HG03280 (cell line): ENCODE data around the gene ITPKB.

ENCODE experiments used
- ATAC-seq: cut with Tn5 transposase; IDR thresholded peaks from one replicate; pipeline ENCODE4 v1.9.1; 2021; ENCODE audit warnings: mild to moderate bottlenecking, moderate library complexity; ENCODE audit not compliant: unreplicated experiment

ITPKB gene

DNA sequence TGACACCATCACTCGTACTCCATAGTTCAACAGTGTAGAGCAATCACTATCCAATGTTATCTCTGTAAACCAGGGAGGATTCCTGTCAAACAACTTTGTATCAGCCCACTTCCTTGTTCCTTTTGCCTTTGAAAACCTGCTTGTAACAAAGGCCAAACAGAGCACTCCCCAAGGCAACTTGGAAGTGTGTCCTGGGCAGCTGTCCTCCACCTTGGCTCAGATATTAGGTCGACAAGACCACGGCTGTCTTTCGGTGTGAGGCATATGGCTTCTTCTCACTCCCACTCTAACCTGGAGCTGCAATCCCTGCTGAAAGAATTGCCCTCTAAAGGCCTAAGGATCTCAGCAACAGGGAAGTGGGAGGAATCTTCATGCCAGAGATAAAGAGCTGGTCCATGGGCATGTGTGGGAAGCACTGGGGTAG, 66.7 kb downstream of the ITPKB start:
- no peak for ATAC-seq

DNA sequence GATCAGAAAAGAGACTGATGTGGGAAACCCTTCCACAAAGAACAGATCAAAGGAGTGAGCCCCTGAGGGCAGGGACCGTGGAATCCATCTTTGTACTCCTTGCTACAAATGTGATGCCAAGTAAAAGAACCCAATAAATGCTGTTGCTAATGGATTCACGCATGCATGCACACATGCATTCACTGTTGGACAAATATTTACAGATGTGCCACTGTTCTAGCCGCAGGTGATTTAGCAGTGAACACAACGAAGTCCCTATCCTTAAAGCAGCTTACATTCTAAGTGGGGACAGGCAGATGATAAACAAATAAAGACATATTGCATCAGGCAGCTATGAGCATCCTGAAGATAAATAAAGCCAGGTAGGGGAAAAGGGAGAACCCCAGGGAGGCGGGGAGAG, 67.8 kb downstream of the ITPKB start:
- no peak for ATAC-seq

DNA sequence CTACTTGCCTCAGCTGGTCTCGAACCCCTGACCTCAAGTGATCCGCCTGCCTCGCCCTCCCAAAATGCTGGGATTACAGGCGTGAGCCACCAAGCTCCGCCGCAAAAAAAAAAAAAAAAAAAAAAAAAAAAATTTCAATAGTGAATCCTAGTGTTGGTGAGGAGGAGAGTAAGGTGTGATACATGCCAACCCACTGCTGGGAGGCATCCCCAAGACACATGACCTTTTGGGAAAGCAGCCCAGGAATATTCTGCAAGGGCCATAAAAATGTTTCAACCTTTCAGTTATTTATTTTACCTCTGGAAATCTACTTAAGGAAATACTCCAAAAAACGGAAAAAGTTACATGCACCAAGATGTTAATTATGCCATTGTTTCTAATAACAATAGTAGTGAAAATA, 69.0 kb downstream of the ITPKB start:
- no peak for ATAC-seq

DNA sequence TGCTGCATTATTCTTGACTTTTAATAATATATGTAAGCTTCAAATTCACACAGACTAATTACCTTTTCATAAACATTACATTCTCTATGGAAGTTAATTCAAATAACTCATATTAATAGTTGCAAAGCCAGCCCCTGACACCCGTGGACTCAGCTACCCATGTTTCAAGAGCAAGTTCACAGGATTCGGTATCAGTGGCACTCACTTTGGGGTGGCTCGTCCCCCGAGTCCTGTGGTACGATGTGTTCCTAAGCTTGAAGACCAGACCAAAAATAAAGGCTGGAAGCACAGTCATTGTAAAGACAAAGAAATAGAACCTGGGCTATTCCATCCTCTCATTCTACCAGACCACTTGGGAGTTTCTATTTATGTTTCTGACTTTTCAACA, 70.9 kb downstream of the ITPKB start:
- no peak for ATAC-seq

DNA sequence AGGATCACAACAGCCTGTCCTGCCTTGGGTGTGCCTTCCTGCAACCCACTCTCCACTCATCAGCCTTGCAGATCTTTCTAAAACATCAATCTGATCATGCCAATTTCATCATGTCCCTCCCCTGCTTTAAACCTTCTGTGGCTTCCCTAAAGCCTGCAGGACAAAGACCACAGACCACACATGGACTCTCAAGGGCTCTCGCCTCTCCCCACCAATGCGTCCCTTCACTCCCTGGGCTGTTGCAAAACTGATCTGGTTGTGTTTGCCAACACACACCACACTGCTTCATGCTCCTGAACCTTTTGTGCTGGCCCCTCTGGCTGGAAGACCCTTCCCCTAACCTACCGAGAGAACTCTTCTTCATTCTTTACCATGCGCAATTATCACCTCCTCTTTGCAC, 72.4 kb downstream of the ITPKB start:
- ATAC-seq = no peak

DNA sequence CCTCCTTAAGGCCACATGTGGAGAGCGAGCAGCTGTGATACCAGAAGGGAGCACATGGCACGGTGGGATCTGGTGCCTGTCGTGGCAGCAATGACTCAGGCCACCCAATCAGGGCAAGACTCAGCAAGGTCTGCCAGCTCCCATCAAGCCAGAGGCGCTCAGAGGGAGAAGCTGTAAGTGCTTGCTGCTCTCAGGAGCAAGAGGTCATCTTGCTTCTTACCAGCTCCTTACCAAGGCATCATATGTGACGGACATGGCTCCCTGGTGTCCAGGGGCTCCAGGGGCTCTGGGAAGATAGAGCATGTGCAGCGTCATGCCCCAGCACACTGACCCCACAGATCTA, 72.9 kb downstream of the ITPKB start:
- ATAC-seq = no peak

DNA sequence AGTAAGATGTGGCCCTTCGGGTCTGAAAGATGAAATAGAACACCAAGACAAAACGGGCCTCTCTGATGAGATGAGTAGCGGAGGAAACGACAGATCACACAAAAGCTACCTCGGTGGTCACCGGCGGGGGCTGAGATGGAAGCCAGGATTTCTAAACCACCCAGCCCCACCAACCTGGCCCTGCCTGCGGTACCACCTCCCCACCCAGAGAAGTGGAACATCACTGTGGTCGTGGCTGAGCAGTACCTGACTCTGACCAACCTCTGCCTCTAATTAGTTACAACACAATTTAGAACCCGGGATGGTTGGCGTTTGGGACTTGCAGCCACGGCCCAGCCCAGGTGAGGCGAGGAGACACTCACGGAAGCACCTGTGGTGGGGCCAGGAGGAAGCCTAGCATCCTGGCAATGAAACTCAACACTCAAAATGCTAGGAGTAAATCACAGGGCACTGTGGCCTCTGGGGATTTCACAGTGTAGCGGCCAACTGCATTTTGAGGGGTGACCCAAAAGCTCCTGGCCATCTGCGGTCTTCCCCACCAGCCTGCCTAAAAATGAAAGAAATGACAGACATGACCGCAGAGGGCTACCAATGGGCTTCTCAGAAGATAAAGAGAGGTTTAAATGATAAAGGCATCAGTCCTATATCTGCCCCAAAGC, 73.4 kb downstream of the ITPKB start:
- ATAC-seq = no peak

DNA sequence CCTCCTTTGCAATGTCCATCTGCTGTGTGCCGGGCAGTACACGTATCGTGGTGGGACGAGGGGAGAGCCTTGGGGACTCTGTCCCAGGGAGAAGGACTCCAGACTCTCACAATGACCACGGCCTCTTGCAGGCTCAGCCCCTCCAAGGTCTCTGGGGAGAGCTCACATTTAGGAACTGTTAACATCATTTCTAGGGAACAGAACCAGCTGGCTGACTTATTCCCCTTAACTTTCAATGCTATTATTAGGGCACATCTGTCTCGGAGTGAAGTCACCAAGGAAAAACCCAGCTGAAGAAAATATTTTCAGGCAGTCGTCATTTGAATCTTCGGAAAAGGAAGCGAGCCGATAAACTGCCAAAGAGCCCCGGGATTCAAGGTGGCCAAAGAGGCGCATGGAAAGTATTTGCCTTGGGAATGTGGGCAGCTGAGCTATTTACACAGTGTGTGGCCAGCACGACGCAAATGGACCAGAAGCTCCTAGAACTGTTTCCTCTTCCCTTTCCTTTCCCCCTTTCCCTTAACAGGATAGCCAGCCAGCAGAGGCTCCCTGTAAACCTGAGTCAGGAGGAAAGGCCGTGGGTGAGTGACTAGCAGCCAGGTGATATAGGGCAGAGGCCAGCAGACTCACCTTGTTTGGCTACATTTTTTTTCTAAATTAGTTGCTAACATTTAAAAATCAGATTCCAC, 74.5 kb downstream of the ITPKB start:
- ATAC-seq = no peak

DNA sequence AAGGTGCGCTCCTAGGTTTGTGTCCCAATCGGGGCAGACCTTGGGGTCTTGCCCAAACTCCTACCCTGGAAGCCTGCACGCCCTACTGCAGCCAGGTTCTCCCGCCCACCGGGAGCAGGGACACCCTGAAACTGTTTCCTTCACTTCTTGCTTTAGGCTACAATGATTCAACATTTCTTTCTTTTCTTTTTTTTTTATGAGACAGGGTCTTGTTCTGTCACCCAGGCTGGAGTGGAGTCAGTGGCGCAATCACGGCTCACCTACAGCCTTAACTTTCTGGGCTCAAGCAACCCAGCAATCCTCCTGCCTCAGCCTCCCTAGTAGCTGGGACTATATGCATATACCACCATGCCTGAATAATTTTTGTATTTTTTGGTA, 75.8 kb downstream of the ITPKB start:
- no peak for ATAC-seq

DNA sequence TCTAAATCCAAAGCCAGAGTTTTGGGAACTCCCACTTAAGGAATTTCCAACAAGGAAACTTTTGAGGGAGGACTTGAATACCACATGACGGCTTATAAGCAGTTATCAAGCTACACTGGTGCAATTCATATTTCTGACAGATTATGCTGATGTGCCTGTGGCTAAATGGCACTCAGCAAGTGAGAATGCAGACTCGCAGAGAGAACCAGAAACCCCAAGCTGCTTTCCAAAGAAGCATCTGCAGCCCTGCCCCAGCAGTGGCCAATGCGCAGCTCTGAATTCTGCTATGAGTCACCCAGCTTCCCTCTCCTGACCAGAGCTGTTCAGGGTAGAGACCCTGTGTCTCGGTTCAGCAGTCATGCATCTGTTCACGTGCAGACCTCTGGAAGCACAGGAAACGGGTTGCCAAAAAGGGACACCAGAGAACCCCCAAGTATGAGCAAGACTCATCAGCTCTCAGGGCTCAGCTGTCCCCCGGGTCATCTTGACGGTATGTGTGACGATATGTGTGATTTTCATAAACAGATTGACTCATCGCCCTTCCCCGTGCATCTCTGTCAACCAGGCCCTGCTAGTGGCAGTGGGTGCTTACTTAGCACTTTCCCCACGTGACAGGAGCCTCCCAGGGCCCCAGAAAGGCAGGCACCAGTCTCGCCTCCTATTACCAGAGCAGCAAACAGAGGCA, 76.3 kb downstream of the ITPKB start:
- ATAC-seq = peak; percentile 94

DNA sequence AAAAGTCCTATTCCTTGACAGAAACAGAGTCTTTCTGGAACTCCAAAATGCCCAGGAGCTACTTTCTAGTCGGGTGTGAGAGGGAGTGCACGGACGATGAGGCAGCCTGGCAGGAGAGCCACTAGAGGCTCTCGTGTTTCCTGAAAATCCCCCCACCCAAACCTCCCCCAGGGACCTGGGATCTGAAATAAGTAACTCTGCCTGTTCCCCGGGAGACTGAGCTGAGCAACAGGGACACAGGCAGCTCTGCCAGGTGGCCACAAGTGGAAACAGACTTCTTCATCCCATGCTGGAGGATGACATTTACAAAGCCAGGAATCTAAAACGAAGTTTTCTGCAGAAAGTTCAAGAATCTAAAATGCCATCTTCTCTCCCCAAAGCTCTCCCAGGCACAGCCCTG, 77.1 kb downstream of the ITPKB start:
- no peak for ATAC-seq

DNA sequence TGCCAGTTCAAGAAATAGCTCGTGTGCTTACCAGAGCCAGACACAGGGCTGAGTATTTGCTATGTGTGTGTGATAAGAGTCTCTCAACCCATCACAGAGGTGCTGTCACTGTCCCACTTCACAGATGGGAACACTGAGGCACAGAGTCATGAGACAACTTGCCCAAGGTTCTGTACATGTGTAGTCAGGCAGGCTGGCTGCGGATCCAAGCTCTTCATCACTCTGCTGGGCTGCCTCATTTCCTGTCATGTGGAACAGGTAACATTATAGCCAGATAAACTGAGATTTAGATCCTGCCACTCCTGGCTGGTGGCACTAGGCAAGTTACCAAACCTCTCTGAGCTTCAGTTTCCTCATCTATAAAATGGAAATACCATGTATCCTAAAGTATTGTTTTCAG, 77.8 kb downstream of the ITPKB start:
- no peak for ATAC-seq

DNA sequence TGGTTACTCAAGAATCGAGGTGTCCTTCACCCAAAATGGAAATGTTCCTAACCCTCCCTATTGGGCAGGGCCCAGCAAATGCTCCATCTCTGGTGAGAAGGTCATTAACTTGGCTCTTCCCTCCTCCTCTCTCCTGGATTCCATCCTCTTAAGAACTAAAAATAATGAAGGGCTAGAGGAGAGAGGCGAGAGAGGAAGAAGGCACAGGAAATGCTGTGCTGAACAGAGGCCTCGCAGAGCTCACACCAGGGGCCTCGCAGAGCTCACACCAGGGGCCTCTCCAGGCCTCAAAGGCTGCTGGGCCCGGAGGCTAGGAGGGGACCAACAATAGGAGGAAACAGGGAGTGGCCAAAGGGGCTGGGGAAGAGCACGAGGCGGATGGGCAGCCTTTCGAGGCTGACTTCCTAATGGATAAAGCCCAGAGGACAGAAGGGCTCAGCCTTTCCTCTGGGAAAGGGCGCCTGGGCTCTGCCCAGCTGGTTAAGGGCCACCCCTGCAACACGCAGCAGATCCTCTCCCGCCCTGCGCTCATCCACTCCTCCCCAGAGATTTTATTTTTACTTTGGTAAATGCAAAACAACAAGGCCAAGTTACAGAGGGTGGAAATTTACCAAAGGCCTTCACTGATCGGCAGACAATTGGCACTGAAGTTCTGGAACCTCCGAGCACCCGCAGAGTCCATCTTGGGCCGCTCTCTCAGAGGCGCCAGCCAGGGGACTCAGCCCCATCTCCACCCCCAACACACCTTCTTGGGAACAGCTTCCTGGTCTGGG, 78.5 kb downstream of the ITPKB start:
- no peak for ATAC-seq

DNA sequence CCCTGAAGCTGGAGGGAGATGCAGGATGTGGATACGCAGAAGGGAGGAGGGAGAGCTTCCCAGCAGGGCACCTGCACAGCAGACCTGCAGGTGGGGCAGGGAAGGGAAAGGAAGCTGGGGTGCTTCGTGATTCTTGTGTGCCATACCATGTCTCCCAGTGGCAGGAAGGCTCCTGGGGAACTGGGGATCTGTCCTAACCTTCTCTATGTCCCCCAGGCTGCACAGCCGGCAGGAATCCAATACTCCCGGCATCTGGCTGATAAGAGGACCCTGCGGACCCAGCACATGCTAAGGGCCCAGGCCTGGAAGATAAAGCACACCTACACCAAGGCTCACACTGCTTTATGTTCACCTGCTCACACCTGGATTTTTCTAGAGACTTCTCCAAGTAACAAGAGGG, 79.4 kb downstream of the ITPKB start:
- ATAC-seq = no peak

DNA sequence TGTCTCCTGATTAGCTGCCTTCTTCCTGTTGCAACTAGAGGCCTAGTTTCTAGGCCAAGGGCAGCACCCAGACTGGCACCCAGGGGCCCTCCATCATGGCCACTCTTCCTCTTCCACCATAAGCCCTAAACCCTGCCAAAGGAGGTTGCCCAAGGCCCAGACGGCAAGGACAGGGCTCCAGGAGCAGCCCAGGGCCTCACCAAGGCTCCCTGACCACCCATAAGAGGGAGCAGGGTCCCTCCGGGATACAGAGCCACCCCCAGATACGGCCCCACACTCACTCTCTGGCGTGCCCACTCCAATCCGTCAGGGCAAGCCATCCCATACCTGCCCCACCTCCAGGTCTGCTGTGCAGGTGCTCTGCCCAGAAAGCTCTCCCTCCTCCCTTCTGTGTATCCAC, 79.9 kb downstream of the ITPKB start:
- no peak for ATAC-seq

DNA sequence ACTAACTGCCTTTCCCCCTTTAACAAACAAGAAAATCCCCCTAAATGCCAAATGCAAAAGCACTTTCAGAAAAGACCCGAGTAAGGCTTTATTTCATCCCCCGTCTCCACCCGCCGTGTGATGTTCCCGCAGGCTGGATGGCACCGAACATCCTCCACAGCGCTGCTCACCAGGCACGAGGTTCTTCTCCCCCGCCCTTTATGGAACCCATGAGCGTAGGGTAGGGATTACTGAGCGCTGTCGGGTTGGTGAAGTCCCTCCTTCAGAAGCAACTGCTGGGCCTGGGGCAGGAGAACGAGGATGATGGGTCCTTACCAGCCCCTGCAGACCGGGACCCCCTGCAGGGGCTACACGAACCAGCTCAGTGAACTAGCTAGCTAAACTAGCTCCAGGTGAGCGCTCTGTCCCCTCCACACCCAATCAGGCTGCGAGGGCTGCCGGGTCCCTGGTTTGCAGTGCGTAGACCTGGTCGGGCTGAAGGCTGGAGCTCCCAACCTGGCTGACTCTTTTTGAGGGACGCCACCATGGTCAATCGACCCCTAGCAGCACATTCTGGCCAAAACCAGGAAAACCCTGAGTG, 80.4 kb downstream of the ITPKB start:
- no peak for ATAC-seq

DNA sequence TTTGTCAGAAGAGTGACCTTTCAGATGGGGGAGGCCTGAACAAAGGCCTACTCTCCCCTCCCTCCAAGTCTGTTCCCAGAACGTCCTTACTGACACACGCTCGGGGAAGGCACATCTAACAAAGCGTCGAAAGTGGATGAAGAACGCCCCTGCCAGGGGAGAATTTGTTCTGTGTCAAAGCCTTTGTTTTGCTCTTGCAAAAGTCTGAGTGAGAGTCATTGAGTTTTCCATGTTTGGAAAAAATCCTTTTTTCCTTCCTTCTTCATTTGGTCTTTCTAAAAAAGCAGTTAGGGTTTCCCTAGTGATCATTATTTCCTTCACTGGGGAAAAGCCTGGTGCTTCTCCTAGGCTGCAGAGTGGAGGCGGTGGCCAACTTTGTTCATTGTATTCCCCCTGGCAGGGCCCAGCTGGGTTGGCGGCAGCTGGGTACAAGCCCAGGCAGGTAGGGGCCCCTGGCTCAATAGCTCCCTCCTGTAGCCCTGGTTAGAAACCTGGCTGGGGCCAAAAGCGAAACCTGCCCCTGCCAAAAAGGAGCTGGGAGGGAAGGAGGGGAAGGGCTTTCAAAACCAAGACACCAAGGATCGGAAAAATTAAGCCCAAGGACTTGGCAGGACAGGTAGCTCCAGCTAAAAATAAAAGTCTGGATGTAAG, 81.1 kb downstream of the ITPKB start:
- no peak for ATAC-seq

DNA sequence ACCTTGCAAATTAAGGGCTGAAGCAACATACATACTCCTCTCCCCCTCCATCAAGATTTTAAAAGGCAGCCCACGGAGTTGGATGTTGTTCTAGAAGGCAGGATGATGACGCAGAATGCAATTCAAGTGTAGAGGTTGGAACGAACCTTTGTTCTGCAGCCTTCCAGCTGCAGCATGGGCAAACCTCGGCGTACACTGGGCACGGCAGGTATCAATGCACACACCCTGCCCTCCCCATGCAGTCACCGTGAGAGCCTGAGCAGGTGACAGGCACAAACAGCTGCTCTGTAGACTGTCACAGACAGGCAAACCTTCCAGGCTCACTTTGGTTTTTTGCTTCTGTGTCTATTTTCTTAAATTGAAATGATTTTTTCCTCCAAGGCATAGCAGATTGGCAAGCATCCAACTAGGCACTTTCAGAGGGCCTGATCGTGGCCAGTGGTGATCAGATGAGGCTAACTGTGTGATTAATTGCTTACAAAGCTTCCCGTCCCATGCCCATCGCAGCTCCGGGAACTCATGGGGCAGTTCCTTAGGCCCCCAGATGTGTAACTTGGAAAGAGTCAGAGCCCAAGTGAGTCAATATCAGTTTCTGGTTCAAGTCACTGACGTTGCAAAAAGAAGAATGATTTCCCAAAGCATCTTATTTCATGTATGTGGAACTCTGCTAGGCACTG, 82.3 kb downstream of the ITPKB start:
- ATAC-seq = no peak

DNA sequence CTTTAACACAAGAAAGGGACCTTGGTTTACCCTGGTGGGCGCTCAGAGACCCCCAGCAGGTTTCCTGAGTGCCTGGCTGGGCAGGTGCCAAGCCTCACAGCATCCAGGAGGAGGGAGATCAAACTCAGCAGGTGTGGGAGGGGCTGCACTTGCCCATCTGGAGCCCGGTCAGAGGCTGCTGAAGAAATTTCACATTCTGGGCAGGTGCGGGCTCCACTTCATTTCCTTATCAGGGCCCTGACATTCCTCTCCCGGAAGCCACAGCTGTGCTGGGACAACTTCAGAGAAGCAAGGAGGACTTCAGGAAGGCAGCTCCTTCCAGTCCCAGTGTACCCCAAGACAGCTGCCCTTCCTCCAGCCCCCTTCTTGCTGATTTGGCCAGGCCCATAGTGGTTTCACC, 82.9 kb downstream of the ITPKB start:
- no peak for ATAC-seq
